ENCODE data around the gene PGBD5.
"Not testable (repeated sequence)": the region's sequence is repeated elsewhere in the genome, so short reads cannot be mapped to it uniquely, and the experiment has no call there.

The PGBD5 gene

DNA sequence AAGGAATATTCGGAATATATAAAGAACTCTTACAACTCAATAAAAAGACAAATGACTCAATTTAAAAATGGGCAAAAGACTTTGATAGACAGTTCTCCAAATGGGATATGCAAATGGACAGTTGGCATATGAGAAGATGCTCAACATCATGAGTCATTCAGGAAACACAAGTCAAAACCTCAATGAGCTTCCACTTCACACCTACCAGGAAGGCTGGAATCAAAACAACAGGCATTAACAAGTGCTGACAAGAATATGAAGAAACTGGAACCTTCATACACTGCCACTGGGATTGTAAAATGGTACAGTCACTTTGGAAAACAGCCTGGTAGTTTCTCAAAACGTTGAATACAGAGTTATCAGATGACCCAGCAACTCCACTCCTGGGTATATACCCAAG lies 17.2 kb downstream of the PGBD5 start:
- H3K4ac ChIP-seq (ENCODE audit: low read depth in 1 of 2, low read length in 2 of 2): no peak overlapping the region
- no peak overlapping the region for H2BK120ac ChIP-seq (ENCODE audit: low read depth, low read length)
- H3K23ac ChIP-seq (ENCODE audit: low read length in 2 of 2): no peak overlapping the region
- H4K91ac ChIP-seq (ENCODE audit: low read length): no peak overlapping the region
- H4K8ac ChIP-seq (ENCODE audit: low read length): no peak overlapping the region
- H2BK5ac ChIP-seq (ENCODE audit: low read depth, low read length, poor library complexity, severe bottlenecking): no peak overlapping the region
- no peak overlapping the region for H3K18ac ChIP-seq (ENCODE audit: low read depth in 1 of 2, low read length in 2 of 2)
- H3K4me3 ChIP-seq (ENCODE audit: insufficient read depth in 1 of 2, low read depth in 1 of 2, low read length in 2 of 2): no peak overlapping the region
- no peaks in the 10 kb centered on the region for H3K4me1 ChIP-seq (ENCODE audit: control insufficient read depth, insufficient read depth, low read depth, low read length)
- no peak overlapping the region for H2AFZ ChIP-seq (ENCODE audit: low read depth, low read length)
- no peak overlapping the region for H2BK15ac ChIP-seq (ENCODE audit: low read depth, poor library complexity, severe bottlenecking)
- no peak overlapping the region for H3K14ac ChIP-seq (ENCODE audit: low read length in 2 of 2)
- H3K9ac ChIP-seq (ENCODE audit: low read length): no peak overlapping the region
- no peaks in the 10 kb centered on the region for H3K27me3 ChIP-seq (ENCODE audit: control insufficient read depth in 1 of 2, insufficient read depth in 1 of 2, low read length in 2 of 2)
- H3K79me1 ChIP-seq (replicated peaks; ENCODE audit: low read length, poor library complexity, severe bottlenecking): no peaks in the 10 kb centered on the region
- H3K27ac ChIP-seq (ENCODE audit: low read length, poor library complexity, severe bottlenecking): no peak overlapping the region
- no peaks in the 10 kb centered on the region for H3K9me3 ChIP-seq (ENCODE audit: control insufficient read depth, low read length)
- H2BK12ac ChIP-seq (ENCODE audit: low read length in 2 of 2): no peak overlapping the region
- H3K4me2 ChIP-seq (ENCODE audit: low read length, poor library complexity, severe bottlenecking): no peak overlapping the region
- no peak for DNase-seq
- H3K36me3 ChIP-seq (ENCODE audit: control insufficient read depth in 1 of 2, insufficient read depth in 2 of 2, low read depth in 1 of 2, low read length in 2 of 2): no peaks in the 10 kb centered on the region
- no peak overlapping the region for H2AK5ac ChIP-seq (ENCODE audit: low read length, severe bottlenecking)
- 19% methylated on average over 1 of the region's 2 CpGs for WGBS

DNA sequence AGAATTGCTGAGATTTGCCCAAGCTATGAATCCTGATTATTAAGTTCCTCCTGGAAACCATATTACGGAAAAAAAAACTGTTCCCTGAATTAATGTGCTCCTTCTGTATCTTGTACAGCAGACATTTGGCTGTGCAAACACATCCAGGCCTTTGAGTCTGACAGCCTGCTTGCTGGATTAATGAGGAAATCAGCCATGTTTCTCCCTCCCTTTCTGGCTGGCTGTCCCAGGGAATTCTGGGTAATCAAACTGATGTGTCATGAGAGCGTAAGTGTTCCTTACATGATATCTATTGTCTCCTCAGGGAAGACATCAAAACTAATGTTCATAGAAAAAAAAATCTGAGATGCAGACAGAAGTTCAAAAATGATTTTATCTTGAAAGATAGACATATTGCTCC lies 18.8 kb downstream of the PGBD5 start:
- no peak overlapping the region for H3K23ac ChIP-seq (ENCODE audit: low read length in 2 of 2)
- H3K27ac ChIP-seq (ENCODE audit: low read length, poor library complexity, severe bottlenecking): no peak overlapping the region
- no peak overlapping the region for H3K18ac ChIP-seq (ENCODE audit: low read depth in 1 of 2, low read length in 2 of 2)
- H3K4ac ChIP-seq (ENCODE audit: low read depth in 1 of 2, low read length in 2 of 2): no peak overlapping the region
- no peak overlapping the region for H3K14ac ChIP-seq (ENCODE audit: low read length in 2 of 2)
- no peak overlapping the region for H2AK5ac ChIP-seq (ENCODE audit: low read length, severe bottlenecking)
- H4K8ac ChIP-seq (ENCODE audit: low read length): no peak overlapping the region
- no peak overlapping the region for H3K4me2 ChIP-seq (ENCODE audit: low read length, poor library complexity, severe bottlenecking)
- no peak overlapping the region for H4K91ac ChIP-seq (ENCODE audit: low read length)
- H2BK5ac ChIP-seq (ENCODE audit: low read depth, low read length, poor library complexity, severe bottlenecking): no peak overlapping the region
- H3K4me1 ChIP-seq (ENCODE audit: control insufficient read depth, insufficient read depth, low read depth, low read length): no peaks in the 10 kb centered on the region
- no peak overlapping the region for H2BK120ac ChIP-seq (ENCODE audit: low read depth, low read length)
- no peak overlapping the region for H2BK12ac ChIP-seq (ENCODE audit: low read length in 2 of 2)
- H3K9ac ChIP-seq (ENCODE audit: low read length): no peak overlapping the region
- H3K79me1 ChIP-seq (replicated peaks; ENCODE audit: low read length, poor library complexity, severe bottlenecking): no peaks in the 10 kb centered on the region
- H2BK15ac ChIP-seq (ENCODE audit: low read depth, poor library complexity, severe bottlenecking): no peak overlapping the region
- WGBS: 100% methylated on average over 1 of the region's 2 CpGs
- no peak overlapping the region for H2AFZ ChIP-seq (ENCODE audit: low read depth, low read length)
- no peaks in the 10 kb centered on the region for H3K9me3 ChIP-seq (ENCODE audit: control insufficient read depth, low read length)
- H3K27me3 ChIP-seq (ENCODE audit: control insufficient read depth in 1 of 2, insufficient read depth in 1 of 2, low read length in 2 of 2): no peaks in the 10 kb centered on the region
- DNase-seq: no peak
- H3K4me3 ChIP-seq (ENCODE audit: insufficient read depth in 1 of 2, low read depth in 1 of 2, low read length in 2 of 2): no peak overlapping the region
- no peaks in the 10 kb centered on the region for H3K36me3 ChIP-seq (ENCODE audit: control insufficient read depth in 1 of 2, insufficient read depth in 2 of 2, low read depth in 1 of 2, low read length in 2 of 2)

DNA sequence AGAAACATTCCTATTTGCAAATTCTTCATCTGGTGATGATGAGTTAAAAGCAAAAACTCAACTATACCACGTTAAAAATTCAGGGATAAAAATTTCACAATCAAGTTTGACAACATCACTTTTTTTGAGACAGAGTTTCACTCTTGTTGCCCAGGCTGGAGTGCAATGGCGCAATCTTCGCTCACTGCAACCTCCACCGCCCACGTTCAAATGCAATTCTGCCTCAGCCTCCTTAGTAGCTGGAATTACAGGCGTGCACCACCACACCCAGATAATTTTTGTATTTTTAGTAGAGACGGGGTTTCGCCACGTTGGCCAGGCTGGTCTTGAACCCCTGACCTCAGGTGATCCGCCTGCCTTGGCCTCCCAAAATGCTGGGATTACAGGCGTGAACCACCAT lies 19.4 kb downstream of the PGBD5 start:
- H3K4me2 ChIP-seq (ENCODE audit: low read length, poor library complexity, severe bottlenecking); H3K79me1 ChIP-seq (replicated peaks; ENCODE audit: low read length, poor library complexity, severe bottlenecking); H3K9me3 ChIP-seq (ENCODE audit: control insufficient read depth, low read length); H2BK12ac ChIP-seq (ENCODE audit: low read length in 2 of 2); H4K8ac ChIP-seq (ENCODE audit: low read length); H2AK5ac ChIP-seq (ENCODE audit: low read length, severe bottlenecking); H3K27me3 ChIP-seq (ENCODE audit: control insufficient read depth in 1 of 2, insufficient read depth in 1 of 2, low read length in 2 of 2); H3K4me1 ChIP-seq (ENCODE audit: control insufficient read depth, insufficient read depth, low read depth, low read length); H3K18ac ChIP-seq (ENCODE audit: low read depth in 1 of 2, low read length in 2 of 2); H4K91ac ChIP-seq (ENCODE audit: low read length); H3K4me3 ChIP-seq (ENCODE audit: insufficient read depth in 1 of 2, low read depth in 1 of 2, low read length in 2 of 2); DNase-seq; H2BK15ac ChIP-seq (ENCODE audit: low read depth, poor library complexity, severe bottlenecking); H2AFZ ChIP-seq (ENCODE audit: low read depth, low read length); H2BK5ac ChIP-seq (ENCODE audit: low read depth, low read length, poor library complexity, severe bottlenecking); H3K23ac ChIP-seq (ENCODE audit: low read length in 2 of 2); H3K4ac ChIP-seq (ENCODE audit: low read depth in 1 of 2, low read length in 2 of 2); H2BK120ac ChIP-seq (ENCODE audit: low read depth, low read length); H3K9ac ChIP-seq (ENCODE audit: low read length); H3K36me3 ChIP-seq (ENCODE audit: control insufficient read depth in 1 of 2, insufficient read depth in 2 of 2, low read depth in 1 of 2, low read length in 2 of 2); H3K27ac ChIP-seq (ENCODE audit: low read length, poor library complexity, severe bottlenecking); H3K14ac ChIP-seq (ENCODE audit: low read length in 2 of 2): not testable (repeated sequence)
- 85% methylated on average over 10 of the region's 11 CpGs for WGBS

DNA sequence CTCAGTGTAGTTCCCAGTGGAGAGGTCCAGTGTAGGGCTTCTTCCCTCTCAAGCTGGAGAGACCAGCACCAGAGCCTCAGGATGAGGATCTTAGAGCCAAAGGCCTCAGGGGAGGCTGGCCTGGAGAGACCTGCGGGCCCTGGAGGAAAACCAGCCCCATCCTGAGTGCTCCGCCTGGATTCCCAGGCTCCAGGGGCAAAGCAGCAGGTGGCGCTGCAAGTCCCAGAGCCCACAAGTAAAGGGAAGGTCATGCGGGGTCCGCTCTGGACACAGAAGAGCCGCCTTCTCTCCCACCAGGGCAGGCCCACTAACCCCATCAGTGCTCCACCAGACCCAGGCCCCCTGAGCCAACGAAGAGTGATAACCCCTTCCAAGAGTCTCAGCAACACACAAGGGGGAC lies 22.7 kb downstream of the PGBD5 start:
- Histone ChIP-seq H2BK5ac (ENCODE audit: low read depth, low read length, poor library complexity, severe bottlenecking) (no peak overlapping the region), H3K4me1 (ENCODE audit: control insufficient read depth, insufficient read depth, low read depth, low read length) (peaks cover 5% of the 10 kb centered on the region), H2AK5ac (ENCODE audit: low read length, severe bottlenecking) (no peak overlapping the region), H3K27ac (ENCODE audit: low read length, poor library complexity, severe bottlenecking) (no peak overlapping the region), H4K91ac (ENCODE audit: low read length) (no peak overlapping the region), H3K27me3 (ENCODE audit: control insufficient read depth in 1 of 2, insufficient read depth in 1 of 2, low read length in 2 of 2) (no peaks in the 10 kb centered on the region), H3K9ac (ENCODE audit: low read length) (no peak overlapping the region), H3K9me3 (ENCODE audit: control insufficient read depth, low read length) (no peaks in the 10 kb centered on the region), H3K14ac (ENCODE audit: low read length in 2 of 2) (no peak overlapping the region), H3K4me2 (ENCODE audit: low read length, poor library complexity, severe bottlenecking) (no peak overlapping the region), H2BK15ac (ENCODE audit: low read depth, poor library complexity, severe bottlenecking) (no peak overlapping the region), H3K18ac (ENCODE audit: low read depth in 1 of 2, low read length in 2 of 2) (no peak overlapping the region), H2BK12ac (ENCODE audit: low read length in 2 of 2) (no peak overlapping the region), H2BK120ac (ENCODE audit: low read depth, low read length) (no peak overlapping the region), H3K36me3 (ENCODE audit: control insufficient read depth in 1 of 2, insufficient read depth in 2 of 2, low read depth in 1 of 2, low read length in 2 of 2) (no peaks in the 10 kb centered on the region), H3K4me3 (ENCODE audit: insufficient read depth in 1 of 2, low read depth in 1 of 2, low read length in 2 of 2) (no peak overlapping the region), H4K8ac (ENCODE audit: low read length) (no peak overlapping the region), H2AFZ (ENCODE audit: low read depth, low read length) (no peak overlapping the region), H3K79me1 (replicated peaks; ENCODE audit: low read length, poor library complexity, severe bottlenecking) (no peaks in the 10 kb centered on the region), H3K23ac (ENCODE audit: low read length in 2 of 2) (no peak overlapping the region), H3K4ac (ENCODE audit: low read depth in 1 of 2, low read length in 2 of 2) (no peak overlapping the region)
- DNase-seq: no peak
- 80% methylated on average over 7 of the region's 7 CpGs for WGBS
